ENCODE results near the gene GSAP.

GRCh38 chr7:77352665-77353406 is 63.3 kb downstream of the GSAP start:
- no peak for TF ChIP-seq CTCF (IDR thresholded peaks at IDR 0.05; ENCODE audit: low read length)
- no peak for TF ChIP-seq EZH2 (IDR thresholded peaks at IDR 0.05; ENCODE audit: borderline replicate concordance, low read length)

Measured in OCI-LY1 (cell line).